DMS 273 (cell line): ENCODE measurements around the gene CCDC167.

ENCODE experiments used
- DNase-seq: peaks from one replicate; lab custom pipeline; 2025; ENCODE audit not compliant: unreplicated experiment; lab: John Stamatoyannopoulos, UW

The CCDC167 gene

DNA sequence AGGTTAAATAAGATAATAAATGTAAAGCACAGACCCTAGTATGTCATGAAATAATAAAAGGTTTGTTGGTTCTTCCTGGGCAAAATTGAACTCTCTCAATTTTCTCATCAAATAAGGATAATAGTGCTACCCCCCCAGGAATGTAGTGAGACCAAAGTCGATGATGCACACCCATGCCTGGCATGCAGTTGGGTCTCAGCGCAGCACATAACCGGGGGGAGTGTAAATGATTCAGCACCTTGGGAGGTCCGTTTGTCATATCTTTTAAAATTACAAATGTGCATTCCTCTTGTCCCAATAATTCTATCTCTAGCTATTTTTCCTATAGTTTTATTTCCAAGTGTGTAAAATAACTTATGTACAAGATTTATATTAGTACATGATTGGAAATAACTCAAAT is 31.3 kb upstream of the CCDC167 start:
- no peak for DNase-seq

DNA sequence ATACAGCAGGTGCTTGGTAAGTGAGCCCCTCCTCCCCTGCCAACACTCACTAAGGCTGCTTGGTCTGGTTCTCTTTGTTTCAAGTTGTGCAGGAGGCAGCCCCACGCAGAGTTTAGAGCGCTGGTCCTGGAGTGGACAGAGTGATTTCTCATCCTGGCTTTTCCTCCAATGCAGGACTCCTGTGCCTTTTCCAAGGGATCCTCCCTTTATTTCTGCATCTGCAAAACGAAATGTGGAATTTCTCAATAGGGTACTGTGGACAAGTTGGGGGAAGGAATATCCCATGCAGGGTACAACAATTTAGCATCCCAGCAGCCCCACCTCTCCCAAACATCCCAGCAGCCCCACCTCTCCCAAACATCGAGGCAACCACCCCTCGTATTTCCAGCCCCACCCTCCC is 30.6 kb upstream of the CCDC167 start:
- DNase-seq, result no peak

DNA sequence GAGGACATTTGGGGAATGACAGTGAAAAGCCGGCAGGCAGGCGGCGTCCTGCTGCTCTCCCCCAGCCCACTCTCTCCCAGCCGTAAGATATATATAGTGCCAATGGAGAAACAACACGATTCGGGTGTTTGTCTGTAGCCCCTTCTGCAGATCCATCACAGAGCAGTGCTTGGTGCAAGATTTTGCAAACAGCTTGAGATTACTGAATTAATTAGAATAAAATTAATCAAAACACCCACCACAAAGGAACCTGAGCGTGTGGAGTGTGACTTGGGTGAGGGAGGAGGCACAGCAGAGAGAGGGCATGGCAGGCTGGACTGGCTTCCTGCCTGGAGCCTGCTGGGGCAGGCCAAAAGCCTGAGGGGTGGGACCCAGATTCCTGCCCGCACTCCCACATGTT is 28.8 kb upstream of the CCDC167 start:
- DNase-seq, result peak; percentile 71

- peak; percentile 59 for DNase-seq
These were observed 26.0 kb upstream of the CCDC167 start for GRCh38 chr6:37525460-37526357.

- DNase-seq, result no peak
These were observed 25.3 kb upstream of the CCDC167 start for GRCh38 chr6:37524970-37525318.

- peak; percentile 42 for DNase-seq
These were observed 24.6 kb upstream of the CCDC167 start for GRCh38 chr6:37524025-37524969.

DNA sequence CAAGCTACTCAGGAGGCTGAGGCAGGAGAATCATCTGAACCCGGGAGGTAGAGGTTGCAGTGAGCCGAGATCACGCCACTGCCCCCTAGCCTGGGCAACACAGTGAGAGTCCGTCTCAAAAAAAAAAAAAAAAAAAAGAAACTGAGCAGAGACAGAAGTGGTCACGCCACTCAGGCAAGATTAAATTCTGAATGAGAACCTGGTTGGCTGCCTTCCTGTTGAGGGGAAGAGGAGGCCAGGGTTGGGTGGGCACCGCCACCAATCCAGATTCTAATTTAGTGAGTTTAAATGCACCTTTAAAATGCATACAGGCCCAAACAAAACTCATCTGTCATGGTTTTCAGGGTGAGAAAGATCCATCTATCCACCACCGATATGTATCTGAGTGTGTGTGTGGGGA is 23.7 kb upstream of the CCDC167 start:
- DNase-seq, result no peak

- DNase-seq, result no peak
These were observed 23.1 kb upstream of the CCDC167 start for GRCh38 chr6:37522836-37523235.

DNA sequence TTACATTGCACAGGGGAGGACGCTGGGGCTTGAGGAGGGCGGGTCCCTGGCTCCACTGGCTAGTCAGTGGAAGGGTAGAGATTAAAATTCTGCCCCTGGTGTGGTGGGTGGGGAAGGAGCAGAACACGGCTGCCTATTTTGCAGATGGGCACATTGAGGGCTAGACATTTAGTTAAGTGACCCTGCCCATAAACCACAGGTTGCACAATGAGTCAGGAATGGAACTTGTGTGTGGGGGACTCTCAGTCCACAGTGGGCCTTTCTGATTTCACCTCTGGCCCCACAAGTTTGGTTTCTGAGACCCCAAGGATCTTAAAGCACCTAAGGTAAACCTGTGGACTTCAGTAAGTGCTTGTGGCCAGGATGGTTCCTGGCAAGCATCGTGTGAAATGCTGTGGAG is 22.0 kb upstream of the CCDC167 start:
- no peak for DNase-seq

DNA sequence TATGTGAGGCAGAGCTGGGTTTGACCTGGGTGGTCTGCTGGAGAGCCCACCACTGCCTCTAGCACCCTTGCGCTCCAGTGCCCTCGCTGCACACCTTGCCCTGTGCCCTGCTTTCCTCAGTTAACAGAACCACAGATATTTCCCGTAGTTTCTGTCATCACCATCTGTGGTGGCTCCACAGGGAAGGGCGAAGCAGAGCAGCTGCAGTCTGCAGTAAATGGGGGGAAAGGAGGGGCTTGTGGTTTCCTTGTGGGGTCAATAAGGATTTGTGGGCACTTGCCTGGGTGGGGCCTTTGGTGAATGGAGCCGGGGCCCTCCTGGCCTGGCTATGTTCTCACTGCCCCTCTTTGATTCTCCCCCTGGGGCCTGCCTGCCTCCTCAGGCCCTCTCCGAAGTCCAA is 21.2 kb upstream of the CCDC167 start:
- DNase-seq, result no peak

DNA sequence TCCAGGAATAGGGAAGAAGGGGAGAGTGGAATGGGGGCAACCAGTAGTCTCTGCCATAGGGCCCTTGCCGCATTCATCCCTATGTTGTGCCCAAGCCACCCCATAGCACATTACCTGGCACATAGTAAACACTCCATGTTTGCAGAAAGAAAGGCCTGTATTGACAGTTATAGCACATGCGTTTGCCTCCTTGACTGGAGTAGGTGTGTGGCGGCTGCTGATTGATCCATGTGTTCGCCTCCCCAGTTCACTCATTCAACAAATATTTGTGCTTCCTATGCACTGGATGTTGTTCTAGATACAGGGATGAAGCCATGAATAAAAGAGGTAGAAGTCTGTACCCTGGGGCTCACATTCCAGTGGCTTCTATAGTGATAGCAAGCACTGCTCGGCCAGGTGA is 19.8 kb upstream of the CCDC167 start:
- DNase-seq, result no peak

DNA sequence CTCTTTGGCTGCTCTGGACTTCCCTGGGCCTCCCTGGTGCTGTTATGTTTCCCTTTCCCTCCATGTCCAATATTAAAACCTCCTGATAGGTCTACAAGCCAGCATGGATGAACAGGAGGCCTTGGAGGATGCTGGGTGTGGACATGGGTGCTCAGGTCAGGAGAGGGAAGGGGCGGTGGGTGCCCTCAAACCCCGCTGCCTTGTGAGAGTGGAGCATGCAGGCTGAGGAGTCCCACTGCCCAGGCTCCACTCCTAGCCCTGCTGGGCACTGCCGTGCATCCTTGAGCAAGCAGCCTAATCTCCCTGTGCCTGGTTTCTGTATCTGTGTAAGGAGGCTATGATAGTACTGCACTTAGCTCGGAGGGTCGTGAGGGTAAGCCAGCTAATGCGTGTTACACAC is 18.4 kb upstream of the CCDC167 start:
- no peak for DNase-seq

DNA sequence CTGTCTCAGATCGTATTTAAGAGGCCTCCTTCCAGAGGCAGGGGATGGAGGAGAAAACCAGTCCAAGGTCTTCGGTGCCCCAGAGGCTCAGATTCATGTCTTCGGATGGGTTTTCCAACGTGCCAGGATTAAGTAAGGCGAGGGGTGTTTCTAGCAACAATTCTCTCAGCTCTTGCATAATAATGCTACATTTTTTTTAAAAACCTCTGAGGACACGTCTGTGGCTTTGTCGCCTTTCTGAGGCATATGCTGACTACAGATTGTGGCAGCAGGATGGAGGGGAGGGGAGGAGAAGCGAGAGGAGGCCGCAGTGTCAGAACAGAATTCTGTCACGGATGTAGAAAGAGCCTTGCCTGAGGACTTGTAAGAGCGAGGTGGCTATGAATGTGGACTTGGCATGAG is 17.7 kb upstream of the CCDC167 start:
- DNase-seq, result peak; percentile 87

DNA sequence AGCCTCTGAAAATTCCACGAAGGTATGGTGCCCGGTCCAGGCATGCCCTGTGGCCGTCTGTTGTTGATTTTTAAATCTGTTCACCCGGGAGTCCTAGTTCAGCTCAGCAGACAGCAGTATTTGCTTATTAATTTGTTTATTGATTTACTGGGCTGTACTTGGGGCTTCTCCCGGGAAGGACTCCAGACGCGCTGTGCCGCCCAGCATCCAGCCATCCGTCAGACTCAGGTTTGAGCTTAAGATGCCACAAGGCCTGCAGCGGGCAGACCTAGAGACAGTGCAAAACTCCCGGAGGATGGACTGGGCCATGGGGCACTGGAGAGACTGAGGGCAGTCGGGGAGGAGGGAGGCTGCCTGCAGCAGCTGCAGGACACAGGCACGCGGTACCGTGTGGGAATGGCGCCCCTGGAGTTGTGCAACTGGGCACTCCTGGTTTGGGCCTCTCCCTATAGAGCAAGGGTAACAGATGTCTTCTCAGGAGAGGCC is 17.3 kb upstream of the CCDC167 start:
- DNase-seq, result peak; percentile 87

GRCh38 chr6:37516076-37516919 is 16.6 kb upstream of the CCDC167 start:
- DNase-seq, result peak; percentile 94

GRCh38 chr6:37515712-37516075 is 16.0 kb upstream of the CCDC167 start:
- no peak for DNase-seq

- peak; percentile 53 for DNase-seq
These were observed 15.1 kb upstream of the CCDC167 start for GRCh38 chr6:37514837-37515236.

DNA sequence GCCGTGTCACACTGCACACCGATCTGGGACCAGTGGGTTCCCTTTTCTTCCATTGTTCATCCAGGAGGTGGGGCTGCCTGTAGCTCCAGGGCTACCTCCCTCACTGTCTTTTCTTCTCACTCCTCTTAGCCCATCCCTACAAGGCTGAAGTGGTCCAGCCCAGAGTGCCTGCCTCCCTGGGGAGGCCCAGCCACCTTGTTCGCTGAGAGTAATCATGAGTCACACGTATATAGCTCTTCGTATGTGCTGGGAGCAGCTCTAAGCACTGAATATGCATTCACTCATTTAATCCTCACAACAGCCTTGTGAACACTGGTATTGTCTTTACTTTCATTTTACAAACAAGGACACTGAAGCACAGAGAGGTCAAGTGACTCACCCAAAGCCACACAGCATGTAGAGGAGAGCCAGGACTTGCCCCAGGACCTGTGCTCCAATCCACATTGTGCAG is 14.7 kb upstream of the CCDC167 start:
- DNase-seq, result no peak

- DNase-seq, result no peak
These were observed 13.9 kb upstream of the CCDC167 start for GRCh38 chr6:37513576-37513975.

- no peak for DNase-seq
These were observed 13.5 kb upstream of the CCDC167 start for GRCh38 chr6:37513155-37513554.
